ENCODE measurements around the gene TAC3.

DNA sequence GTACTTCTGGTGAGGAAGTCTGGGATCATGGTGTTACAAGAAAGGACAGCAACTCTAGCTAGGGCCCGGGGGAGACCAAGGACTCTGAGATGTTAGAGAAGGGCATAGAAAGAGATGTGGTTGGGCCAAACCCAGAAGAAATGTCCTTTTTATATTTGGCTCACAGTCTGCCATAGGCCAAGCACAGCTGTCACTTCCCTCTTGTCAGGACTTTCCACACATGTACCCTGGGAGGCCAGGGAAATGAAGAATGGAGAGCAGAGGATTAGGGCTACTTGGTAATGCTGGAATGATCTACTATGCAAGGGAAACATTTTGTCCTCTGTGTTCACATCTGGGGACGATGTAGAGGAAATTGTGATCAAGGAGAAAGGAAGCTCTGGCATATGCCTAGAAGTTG is 24.4 kb upstream of the TAC3 start:
- TF ChIP-seq YY1 (IDR thresholded peaks at IDR 0.05; ENCODE audit: insufficient read depth, insufficient read length) (no peak), ZNF274 (IDR thresholded peaks at IDR 0.05; ENCODE audit: low read depth, low read length) (no peak)

Data from NT2/D1 (cell line).